NCI-H1930 (cell line): Measurements from ENCODE around the gene SLC8A1.

Source experiments
- DNase-seq, 2 experiments: peaks; one replicate each; lab custom pipeline; 2025; lab: John Stamatoyannopoulos, UW

SLC8A1 gene

GRCh38 chr2:40230707-40231432, 221.0 kb downstream of the SLC8A1 start:
- no peak for DNase-seq

GRCh38 chr2:40230186-40230585, 221.7 kb downstream of the SLC8A1 start:
- no peak for DNase-seq

- DNase-seq, result no peak
These were observed 223.6 kb downstream of the SLC8A1 start for GRCh38 chr2:40228310-40228709.

GRCh38 chr2:40227210-40227609, 224.7 kb downstream of the SLC8A1 start:
- no peak for DNase-seq

GRCh38 chr2:40226637-40227036, 225.3 kb downstream of the SLC8A1 start:
- DNase-seq, result no peak

GRCh38 chr2:40225670-40226210, 226.2 kb downstream of the SLC8A1 start:
- DNase-seq, result no peak

- DNase-seq, result no peak
These were observed 227.6 kb downstream of the SLC8A1 start for GRCh38 chr2:40224318-40224717.

GRCh38 chr2:40220177-40220925, 231.5 kb downstream of the SLC8A1 start:
- DNase-seq, result no peak

- DNase-seq, result no peak
These were observed 232.7 kb downstream of the SLC8A1 start for GRCh38 chr2:40219141-40219540.

GRCh38 chr2:40218679-40219078, 233.2 kb downstream of the SLC8A1 start:
- DNase-seq, result no peak

- no peak for DNase-seq
These were observed 238.3 kb downstream of the SLC8A1 start for GRCh38 chr2:40213619-40214018.

GRCh38 chr2:40213071-40213470, 238.8 kb downstream of the SLC8A1 start:
- DNase-seq, result no peak

GRCh38 chr2:40210968-40211353, 240.9 kb downstream of the SLC8A1 start:
- no peak for DNase-seq

- no peak for DNase-seq
These were observed 241.4 kb downstream of the SLC8A1 start for GRCh38 chr2:40210344-40210967.

- no peak for DNase-seq
These were observed 242.1 kb downstream of the SLC8A1 start for GRCh38 chr2:40209761-40210160.

- no peak for DNase-seq
These were observed 243.4 kb downstream of the SLC8A1 start for GRCh38 chr2:40208463-40208862.

GRCh38 chr2:40204268-40204667, 247.6 kb downstream of the SLC8A1 start:
- DNase-seq, result no peak

GRCh38 chr2:40202798-40203400, 249.0 kb downstream of the SLC8A1 start:
- no peak for DNase-seq

GRCh38 chr2:40201425-40201824, 250.5 kb downstream of the SLC8A1 start:
- DNase-seq, result no peak

GRCh38 chr2:40200366-40200915, 251.4 kb downstream of the SLC8A1 start:
- DNase-seq, result no peak

GRCh38 chr2:40199771-40200170, 252.1 kb downstream of the SLC8A1 start:
- no peak for DNase-seq

- DNase-seq, result no peak
These were observed 254.8 kb downstream of the SLC8A1 start for GRCh38 chr2:40197121-40197520.
